IMR-90 (cell line): Measurements from ENCODE around the gene ANKRD24.

ENCODE experiments used
- BHLHE40 ChIP-seq: fragments of 150-350 bp; IDR thresholded peaks from 2 replicates; pipeline ENCODE4 v1.6.1; 2016; ENCODE audit warnings: mild to moderate bottlenecking, low read depth, low read length
- CEBPB ChIP-seq: IDR thresholded peaks from 2 replicates; pipeline ENCODE4 v1.6.1; 2012; ENCODE audit warnings: low read depth, low read length, improper control_type of control experiment
- CHD1 ChIP-seq: IDR thresholded peaks from 2 replicates; pipeline ENCODE4 v1.6.1; 2012; ENCODE audit warnings: low read depth, low read length, improper control_type of control experiment
- FOS ChIP-seq: fragments of 150-350 bp; IDR thresholded peaks from 2 replicates; pipeline ENCODE4 v1.6.1; 2016; ENCODE audit warnings: low read depth, low read length
- MAZ ChIP-seq: IDR thresholded peaks from 2 replicates; pipeline ENCODE4 v1.6.1; 2012; ENCODE audit warnings: low read depth, mild to moderate bottlenecking, low read length, improper control_type of control experiment, moderate library complexity, borderline replicate concordance
- MXI1 ChIP-seq: IDR thresholded peaks from 2 replicates; pipeline ENCODE4 v1.6.1; 2012; ENCODE audit warnings: low read depth, mild to moderate bottlenecking, low read length, moderate library complexity, borderline replicate concordance
- NFE2L2 ChIP-seq: fragments of 150-350 bp; IDR thresholded peaks from 2 replicates; pipeline ENCODE4 v1.6.1; 2016; ENCODE audit warnings: low read depth, mild to moderate bottlenecking, low read length
- POLR2A ChIP-seq: IDR thresholded peaks from 2 replicates; pipeline ENCODE4 v1.6.1; 2012; ENCODE audit warnings: mild to moderate bottlenecking, low read depth, low read length
- RAD21 ChIP-seq: IDR thresholded peaks from 2 replicates; pipeline ENCODE4 v1.6.1; 2012; ENCODE audit warnings: low read length, improper control_type of control experiment
- RFX5 ChIP-seq: IDR thresholded peaks from 2 replicates; pipeline ENCODE4 v1.8.0; 2012; ENCODE audit warnings: low read depth, mild to moderate bottlenecking, low read length, moderate library complexity
- SMC3 ChIP-seq: fragments of 150-350 bp; IDR thresholded peaks from 2 replicates; pipeline ENCODE4 v1.6.1; 2016; ENCODE audit warnings: low read depth, mild to moderate bottlenecking, antibody characterized with exemption, low read length, moderate library complexity
- TF ChIP-seq, protein P1 (sequence below): conservative IDR thresholded peaks from 2 replicates; pipeline ENCODE4 v1.5.1; 2012; ENCODE audit warnings: mild to moderate bottlenecking, low read depth, low read length, improper control_type of control experiment
- TF ChIP-seq, protein P2 (sequence below): fragments of 150-350 bp; IDR thresholded peaks from 2 replicates; pipeline ENCODE4 v1.6.1; 2017; ENCODE audit warnings: mild to moderate bottlenecking, antibody characterized with exemption, low read length, low read depth

DNA sequence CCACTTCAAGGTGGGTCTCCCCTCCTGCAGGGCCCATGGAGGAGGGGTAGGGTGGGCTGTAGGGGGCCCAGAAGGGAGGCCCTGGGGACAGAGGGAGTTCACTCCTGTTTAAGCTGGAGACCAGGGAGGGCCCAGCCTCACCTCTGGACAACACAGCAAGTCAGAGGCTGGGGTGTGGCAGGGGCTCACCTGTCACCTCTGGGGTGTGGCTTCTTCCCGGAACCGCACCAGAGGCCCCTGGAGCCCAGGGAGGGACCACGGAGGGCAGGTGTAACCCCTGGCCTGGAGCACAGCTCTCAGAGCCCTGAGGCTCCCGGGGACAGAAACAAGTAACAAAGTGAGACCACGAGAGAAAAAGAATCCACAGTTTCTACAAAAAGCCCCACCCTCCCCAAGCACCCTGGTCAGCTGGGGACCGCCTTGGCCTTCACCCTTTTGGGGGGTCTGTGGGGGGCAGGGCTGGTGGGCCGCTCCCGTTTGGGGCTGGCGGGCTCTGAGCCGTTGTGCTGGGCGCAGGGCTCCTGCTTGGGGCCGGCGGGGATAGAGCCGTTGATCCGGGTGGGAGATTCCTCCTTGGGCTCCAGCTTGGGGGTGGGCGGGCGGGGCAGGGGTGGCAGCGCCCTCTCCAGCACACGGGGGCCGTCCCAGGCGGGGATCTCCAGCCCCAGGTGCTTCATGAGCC is 8.1 kb upstream of the ANKRD24 start:
- TF ChIP-seq BHLHE40 (no peak), NFE2L2 (no peak), RAD21 (no peak), POLR2A (no peak), CEBPB (no peak), RFX5 (no peak), MXI1 (no peak), CHD1 (no peak), MAZ (no peak), FOS (no peak), SMC3 (no peak)
- TF ChIP-seq, protein P1, sequence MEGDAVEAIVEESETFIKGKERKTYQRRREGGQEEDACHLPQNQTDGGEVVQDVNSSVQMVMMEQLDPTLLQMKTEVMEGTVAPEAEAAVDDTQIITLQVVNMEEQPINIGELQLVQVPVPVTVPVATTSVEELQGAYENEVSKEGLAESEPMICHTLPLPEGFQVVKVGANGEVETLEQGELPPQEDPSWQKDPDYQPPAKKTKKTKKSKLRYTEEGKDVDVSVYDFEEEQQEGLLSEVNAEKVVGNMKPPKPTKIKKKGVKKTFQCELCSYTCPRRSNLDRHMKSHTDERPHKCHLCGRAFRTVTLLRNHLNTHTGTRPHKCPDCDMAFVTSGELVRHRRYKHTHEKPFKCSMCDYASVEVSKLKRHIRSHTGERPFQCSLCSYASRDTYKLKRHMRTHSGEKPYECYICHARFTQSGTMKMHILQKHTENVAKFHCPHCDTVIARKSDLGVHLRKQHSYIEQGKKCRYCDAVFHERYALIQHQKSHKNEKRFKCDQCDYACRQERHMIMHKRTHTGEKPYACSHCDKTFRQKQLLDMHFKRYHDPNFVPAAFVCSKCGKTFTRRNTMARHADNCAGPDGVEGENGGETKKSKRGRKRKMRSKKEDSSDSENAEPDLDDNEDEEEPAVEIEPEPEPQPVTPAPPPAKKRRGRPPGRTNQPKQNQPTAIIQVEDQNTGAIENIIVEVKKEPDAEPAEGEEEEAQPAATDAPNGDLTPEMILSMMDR: no peak
- TF ChIP-seq, protein P2, sequence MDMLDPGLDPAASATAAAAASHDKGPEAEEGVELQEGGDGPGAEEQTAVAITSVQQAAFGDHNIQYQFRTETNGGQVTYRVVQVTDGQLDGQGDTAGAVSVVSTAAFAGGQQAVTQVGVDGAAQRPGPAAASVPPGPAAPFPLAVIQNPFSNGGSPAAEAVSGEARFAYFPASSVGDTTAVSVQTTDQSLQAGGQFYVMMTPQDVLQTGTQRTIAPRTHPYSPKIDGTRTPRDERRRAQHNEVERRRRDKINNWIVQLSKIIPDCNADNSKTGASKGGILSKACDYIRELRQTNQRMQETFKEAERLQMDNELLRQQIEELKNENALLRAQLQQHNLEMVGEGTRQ: no peak
